Sigmoid colon (tissue), 7 donors: ENCODE results near the gene TOX2. TPM values are rescaled to one million over a fixed set of nuclear protein-coding genes. Genes with fewer than 3 reads are reported as not detected.

Experiments used
- DNase-seq: peaks from one replicate; pipeline ENCODE4 v3.0.0-alpha.2; 2019
- H3K27ac ChIP-seq, 4 donors: fragments of 200-600 bp; sonication (generic); one replicate each; pipeline ENCODE4 v1.5.1; 2016 to 2019; ENCODE audit warnings: mild to moderate bottlenecking in 1 of 4
- H3K27me3 ChIP-seq, 3 donors: fragments of 200-600 bp; sonication (generic); one replicate each; pipeline ENCODE4 v1.5.1; 2019; ENCODE audit warnings: mild to moderate bottlenecking in 1 of 3
- H3K36me3 ChIP-seq, 4 donors: fragments of 200-600 bp; sonication (generic); one replicate each; pipeline ENCODE4 v1.5.1; 2016 to 2019
- H3K4me1 ChIP-seq, 4 donors: fragments of 200-600 bp; sonication (generic); one replicate each; pipeline ENCODE4 v1.5.1; 2017 to 2019
- H3K4me3 ChIP-seq, 4 donors: fragments of 200-600 bp; sonication (generic); one replicate each; pipeline ENCODE4 v1.5.1; 2017 to 2019; ENCODE audit warnings: mild to moderate bottlenecking in 2 of 4, moderate library complexity in 1 of 4
- H3K9me3 ChIP-seq, 4 donors: fragments of 200-600 bp in 3 of 4; sonication (generic) in 3 of 4; one replicate each; pipeline versions ENCODE4 v1.5.1 to v1.6.1; 2013 to 2019
- EP300 ChIP-seq, 4 donors: sonication (generic); formaldehyde crosslinking; IDR thresholded peaks; one replicate each; pipeline ENCODE4 v1.6.1; 2017; ENCODE audit warnings: antibody characterized with exemption in 4 of 4
- POLR2A ChIP-seq, 2 donors: fragments of 450-650 bp; IDR thresholded peaks; one replicate each; pipeline ENCODE4 v1.6.1; 2016; ENCODE audit warnings: antibody characterized with exemption in 2 of 2, mild to moderate bottlenecking in 2 of 2, moderate library complexity in 2 of 2
- POLR2AphosphoS5 ChIP-seq, 4 donors: sonication (generic); formaldehyde crosslinking; IDR thresholded peaks; one replicate each; pipeline ENCODE4 v1.6.1; 2017; ENCODE audit warnings: antibody characterized with exemption in 4 of 4
- WGBS, 2 donors: extraction: QIAGEN DNeasy Blood & Tissue Kit; methylation state at CpG; one replicate each; pipeline ENCODE4 v1.1.7; 2013; 5-methylcytosine and 5-hydroxymethylcytosine counted together
- intact Hi-C: fragments of 100-400 bp; cut with DNase I; formaldehyde crosslinking; loops from one replicate; pipeline ENCODE4 v1.15.1; 2023
- polyA plus RNA-seq, 3 donors: library from polyadenylated mRNA; stranded (reverse); fragments of 200-250 nt; gene quantifications; one replicate each; pipeline ENCODE4 v1.2.3, GENCODE V29; 2013
- total RNA-seq, 4 donors: library from RNA; depleted of rRNA; stranded (reverse); fragments of >200 nt; gene quantifications; one replicate each; pipeline ENCODE4 v1.1.0, GENCODE V29; 2016
- TF ChIP-seq, protein P1 (sequence below), 4 experiments: fragments of 450-650 bp in 3 of 4; fragments of 200-600 bp in 1 of 4; IDR thresholded peaks; one replicate each; pipeline ENCODE4 v1.5.1; 2016 to 2019; ENCODE audit warnings: antibody characterized with exemption in 4 of 4, mild to moderate bottlenecking in 3 of 4, moderate library complexity in 2 of 4
- donor health status: healthy with polysubstance abuse.
- donor health status: Bipolar disorder and iron deficiency.
- donor health status: healthy.

Gene TOX2
- total and polyA plus RNA-seq, 7 donors = 0.27 to 8.1 (median 1.7) TPM

DNA sequence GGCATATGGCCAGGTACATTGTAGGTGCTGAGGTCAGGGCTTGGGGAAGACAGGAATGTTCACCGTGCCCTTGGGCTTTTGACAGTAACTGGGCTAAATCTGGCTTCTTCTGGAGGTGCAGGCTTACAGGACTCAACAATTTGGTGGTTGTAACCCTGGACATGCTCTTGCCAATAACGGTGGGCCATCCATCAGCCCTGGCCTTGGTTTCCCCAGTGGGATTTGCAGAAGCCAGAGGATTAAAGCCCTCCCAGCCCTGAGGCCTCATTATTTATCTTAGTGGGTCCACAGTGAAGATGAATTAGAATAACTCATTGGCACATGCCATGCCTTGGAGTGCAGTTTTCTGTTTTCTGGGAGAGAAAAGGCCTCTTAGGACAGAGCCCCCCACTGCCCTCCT, 44.0 kb downstream of the TOX2 start:
- no peak overlapping the region for H3K4me3 ChIP-seq
- no peak for TF ChIP-seq POLR2A (IDR thresholded peaks at IDR 0.05)
- no peak for TF ChIP-seq POLR2AphosphoS5 (IDR thresholded peaks at IDR 0.05)
- TF ChIP-seq EP300 (IDR thresholded peaks at IDR 0.05) = no peak
- TF ChIP-seq, protein P1, sequence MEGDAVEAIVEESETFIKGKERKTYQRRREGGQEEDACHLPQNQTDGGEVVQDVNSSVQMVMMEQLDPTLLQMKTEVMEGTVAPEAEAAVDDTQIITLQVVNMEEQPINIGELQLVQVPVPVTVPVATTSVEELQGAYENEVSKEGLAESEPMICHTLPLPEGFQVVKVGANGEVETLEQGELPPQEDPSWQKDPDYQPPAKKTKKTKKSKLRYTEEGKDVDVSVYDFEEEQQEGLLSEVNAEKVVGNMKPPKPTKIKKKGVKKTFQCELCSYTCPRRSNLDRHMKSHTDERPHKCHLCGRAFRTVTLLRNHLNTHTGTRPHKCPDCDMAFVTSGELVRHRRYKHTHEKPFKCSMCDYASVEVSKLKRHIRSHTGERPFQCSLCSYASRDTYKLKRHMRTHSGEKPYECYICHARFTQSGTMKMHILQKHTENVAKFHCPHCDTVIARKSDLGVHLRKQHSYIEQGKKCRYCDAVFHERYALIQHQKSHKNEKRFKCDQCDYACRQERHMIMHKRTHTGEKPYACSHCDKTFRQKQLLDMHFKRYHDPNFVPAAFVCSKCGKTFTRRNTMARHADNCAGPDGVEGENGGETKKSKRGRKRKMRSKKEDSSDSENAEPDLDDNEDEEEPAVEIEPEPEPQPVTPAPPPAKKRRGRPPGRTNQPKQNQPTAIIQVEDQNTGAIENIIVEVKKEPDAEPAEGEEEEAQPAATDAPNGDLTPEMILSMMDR (IDR thresholded peaks at IDR 0.05) = no peak
- H3K36me3 ChIP-seq = no peaks in the 10 kb centered on the region
- H3K27ac ChIP-seq = no peak overlapping the region
- intact Hi-C loops = no loop called here
- 96% methylated on average over 2 of the region's 2 CpGs for WGBS, 2 donors
- H3K9me3 ChIP-seq = no peaks in the 10 kb centered on the region
- H3K27me3 ChIP-seq = peaks cover 0 to 8% (median 0%) of the 10 kb centered on the region in 3 donors
- peaks cover 0 to 18% (median 12%) of the 10 kb centered on the region in 4 donors for H3K4me1 ChIP-seq
- no peak for DNase-seq

DNA sequence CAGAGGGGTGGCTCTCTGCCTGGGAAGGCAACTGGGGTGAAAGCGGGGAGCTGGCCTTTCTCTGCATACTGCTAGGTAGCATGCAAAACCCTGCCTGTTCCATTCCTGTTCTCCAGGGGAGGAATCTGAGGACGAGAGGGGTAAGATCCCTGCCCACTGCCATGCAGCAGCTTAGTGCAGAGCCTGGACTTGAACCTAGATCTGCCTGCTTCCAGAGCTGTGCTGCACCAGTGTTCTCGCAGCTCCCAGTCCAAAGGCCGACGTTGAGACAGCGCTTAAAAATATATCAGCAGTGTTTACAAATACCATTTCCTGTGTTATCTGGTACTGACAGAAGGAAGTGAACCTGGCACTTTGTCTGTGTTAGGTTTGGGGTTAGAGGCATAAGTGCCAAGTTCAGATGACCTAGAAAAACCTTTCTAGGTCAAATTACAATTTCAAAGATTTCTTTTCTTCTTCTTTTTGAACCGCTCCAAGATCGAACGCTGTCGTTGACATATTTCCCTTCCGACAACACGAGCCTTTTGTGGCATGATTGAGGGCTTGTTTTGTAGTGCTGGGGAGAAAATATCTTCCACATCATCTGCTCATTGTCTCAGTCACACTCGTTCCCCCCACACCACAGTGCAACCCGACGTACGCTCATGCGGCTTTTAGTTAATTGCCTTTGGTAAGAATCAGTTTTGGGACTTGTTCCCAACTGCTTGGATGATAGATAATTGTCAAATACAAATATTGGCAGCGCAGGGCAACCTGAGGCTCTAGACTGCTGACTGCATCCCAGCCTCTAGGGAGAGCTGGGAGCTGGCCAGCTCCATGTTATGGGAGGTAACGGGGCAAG, 44.6 kb downstream of the TOX2 start:
- TF ChIP-seq POLR2A (IDR thresholded peaks at IDR 0.05) = no peak
- no peak for TF ChIP-seq EP300 (IDR thresholded peaks at IDR 0.05)
- TF ChIP-seq, protein P1 (IDR thresholded peaks at IDR 0.05) = no peak
- no peak for TF ChIP-seq POLR2AphosphoS5 (IDR thresholded peaks at IDR 0.05)

DNA sequence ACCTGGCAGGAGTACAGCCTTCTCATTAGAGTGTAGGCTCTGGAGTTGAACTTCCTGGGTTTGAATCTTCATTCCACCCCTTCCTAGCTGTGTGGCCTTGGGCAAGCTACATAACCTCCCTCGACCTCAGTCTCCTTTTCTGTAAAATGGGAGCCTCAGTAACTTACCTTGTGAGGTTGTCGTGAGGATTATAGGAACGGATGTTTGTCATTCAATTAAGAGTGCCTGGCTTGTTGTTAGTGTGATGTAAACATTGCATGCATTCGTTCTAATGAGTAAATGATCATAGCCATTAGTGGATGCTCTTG, 45.2 kb downstream of the TOX2 start:
- no peak for DNase-seq
- H3K4me1 ChIP-seq = peaks cover 0 to 17% (median 10%) of the 10 kb centered on the region in 4 donors
- no peaks in the 10 kb centered on the region for H3K9me3 ChIP-seq
- WGBS, 2 donors = 88 to 92% methylated on average over 4 of the region's 4 CpGs
- peaks cover 0 to 8% (median 0%) of the 10 kb centered on the region in 3 donors for H3K27me3 ChIP-seq
- TF ChIP-seq POLR2A (IDR thresholded peaks at IDR 0.05) = no peak
- no peak for TF ChIP-seq EP300 (IDR thresholded peaks at IDR 0.05)
- H3K4me3 ChIP-seq = no peak overlapping the region
- intact Hi-C loops = no loop called here
- H3K27ac ChIP-seq = no peak overlapping the region
- H3K36me3 ChIP-seq = no peaks in the 10 kb centered on the region

More for the DNA sequence above, 44.6 kb downstream of the TOX2 start:
- Histone ChIP-seq H3K4me3 (no peak overlapping the region), H3K9me3 (no peaks in the 10 kb centered on the region), H3K27me3 (peaks cover 0 to 8% (median 0%) of the 10 kb centered on the region in 3 donors), H3K4me1 (peaks cover 0 to 18% (median 12%) of the 10 kb centered on the region in 4 donors), H3K36me3 (no peaks in the 10 kb centered on the region), H3K27ac (no peak overlapping the region)
- intact Hi-C loops = no loop called here
- no peak for DNase-seq
- 38 to 58% methylated on average over 19 of the region's 19 CpGs for WGBS, 2 donors

DNA sequence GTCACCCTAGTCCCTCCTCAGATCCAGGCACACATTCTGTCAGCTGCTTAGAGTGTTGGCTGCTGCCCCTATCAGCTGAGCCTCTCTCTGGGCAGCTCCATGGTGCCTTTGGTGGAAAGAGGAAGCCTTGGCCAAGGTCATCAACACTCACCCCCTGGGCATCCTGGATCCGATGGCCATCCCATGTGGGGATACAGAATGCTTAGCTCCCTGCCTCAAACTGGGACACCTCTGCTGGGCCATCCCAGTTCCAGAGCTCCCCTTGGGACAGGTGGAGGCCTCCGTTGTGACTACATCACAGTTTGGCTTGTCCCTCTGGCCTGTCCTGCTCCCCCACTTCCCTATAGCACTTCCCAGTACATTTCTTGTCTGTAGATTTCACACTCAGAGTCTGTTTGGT, 45.6 kb downstream of the TOX2 start:
- TF ChIP-seq POLR2AphosphoS5 (IDR thresholded peaks at IDR 0.05) (no peak), POLR2A (IDR thresholded peaks at IDR 0.05) (no peak), EP300 (IDR thresholded peaks at IDR 0.05) (no peak)
- TF ChIP-seq, protein P1 (IDR thresholded peaks at IDR 0.05) = no peak
- WGBS, 2 donors = 93 to 95% methylated on average over 2 of the region's 2 CpGs
- no peak overlapping the region for H3K4me3 ChIP-seq
- no peak for DNase-seq
- H3K27me3 ChIP-seq = peaks cover 0 to 8% (median 0%) of the 10 kb centered on the region in 3 donors
- peaks cover 0 to 13% (median 6%) of the 10 kb centered on the region in 4 donors for H3K4me1 ChIP-seq
- intact Hi-C loops = no loop called here
- H3K27ac ChIP-seq = no peak overlapping the region
- no peaks in the 10 kb centered on the region for H3K36me3 ChIP-seq
- no peaks in the 10 kb centered on the region for H3K9me3 ChIP-seq

DNA sequence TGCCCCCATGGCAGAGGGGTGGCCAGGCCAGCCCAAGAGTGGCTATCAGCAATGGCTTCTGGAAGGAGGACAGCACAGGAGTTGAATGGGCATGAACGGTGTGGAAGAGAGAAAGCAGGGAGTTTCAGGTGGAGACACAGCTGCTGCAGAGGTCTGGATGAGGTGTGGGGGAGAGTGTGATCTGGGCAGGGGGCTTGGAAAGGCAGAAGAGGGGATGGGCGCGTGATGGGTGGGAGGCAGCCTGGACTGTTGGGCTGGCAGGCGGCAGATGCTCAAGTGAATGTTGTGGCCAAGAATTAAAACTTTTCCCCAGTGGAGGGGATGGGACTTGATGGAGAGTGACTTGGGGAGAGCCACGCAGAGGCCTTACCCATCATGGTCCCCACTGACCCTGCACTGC, 46.5 kb downstream of the TOX2 start:
- TF ChIP-seq EP300 (IDR thresholded peaks at IDR 0.05) = no peak
- TF ChIP-seq POLR2AphosphoS5 (IDR thresholded peaks at IDR 0.05) = no peak
- TF ChIP-seq, protein P1 (IDR thresholded peaks at IDR 0.05) = no peak
- no peak for TF ChIP-seq POLR2A (IDR thresholded peaks at IDR 0.05)
- intact Hi-C loops = no loop called here
- Histone ChIP-seq H3K36me3 (no peaks in the 10 kb centered on the region), H3K4me3 (no peak overlapping the region), H3K9me3 (no peaks in the 10 kb centered on the region), H3K4me1 (peaks cover 0 to 6% (median 3%) of the 10 kb centered on the region in 4 donors), H3K27me3 (peaks cover 0 to 8% (median 0%) of the 10 kb centered on the region in 3 donors), H3K27ac (no peak overlapping the region)
- 98% methylated on average over 5 of the region's 5 CpGs for WGBS, 2 donors
- no peak for DNase-seq
